T-helper 22 cell (primary cell): ENCODE measurements around the gene COLQ.
"Not testable (repeated sequence)": the region's sequence is repeated elsewhere in the genome, so short reads cannot be mapped to it uniquely, and the experiment has no call there.

Source experiments
- DNase-seq: peaks from one replicate; pipeline ENCODE4 v3.0.0-alpha.2; 2020; ENCODE audit warnings: low read depth

The COLQ gene

GRCh38 chr3:15426579-15427118, 94.9 kb downstream of the COLQ start:
- no peak for DNase-seq

- no peak for DNase-seq
These were observed 100.6 kb downstream of the COLQ start for GRCh38 chr3:15420871-15421270.

GRCh38 chr3:15410966-15411365, 110.5 kb downstream of the COLQ start:
- DNase-seq: not testable (repeated sequence)

GRCh38 chr3:15409774-15410173, 111.7 kb downstream of the COLQ start:
- no peak for DNase-seq

- no peak for DNase-seq
These were observed 112.3 kb downstream of the COLQ start for GRCh38 chr3:15409239-15409638.

- no peak for DNase-seq
These were observed 116.0 kb downstream of the COLQ start for GRCh38 chr3:15405448-15406050.

GRCh38 chr3:15404767-15405166, 116.7 kb downstream of the COLQ start:
- DNase-seq: no peak

- no peak for DNase-seq
These were observed 117.5 kb downstream of the COLQ start for GRCh38 chr3:15403965-15404364.

GRCh38 chr3:15403495-15403894, 118.0 kb downstream of the COLQ start:
- no peak for DNase-seq

- no peak for DNase-seq
These were observed 119.6 kb downstream of the COLQ start for GRCh38 chr3:15401936-15402335.
